K562 (cell line): ENCODE results near the gene CEBPB. TPM values are rescaled to one million over a fixed set of nuclear protein-coding genes. Genes with fewer than 3 reads are reported as not detected.

ENCODE experiments used
- FIP1L1 ChIP-seq: fragments of 200-400 bp; formaldehyde crosslinking; IDR thresholded peaks from 2 replicates; pipeline ENCODE4 v1.6.1; 2018; ENCODE audit warnings: mild to moderate bottlenecking, low read depth, low read length; ENCODE audit not compliant: poor library complexity, severe bottlenecking
- HMGN3 ChIP-seq: IDR thresholded peaks from 2 replicates; pipeline ENCODE4 v1.6.1; 2011; ENCODE audit warnings: borderline replicate concordance, low read depth, mild to moderate bottlenecking, mixed read lengths, low read length; ENCODE audit not compliant: insufficient read length; ENCODE audit errors: extremely low read depth
- KLF1 ChIP-seq: fragments of 450-650 bp; IDR thresholded peaks from 2 replicates; pipeline ENCODE4 v1.6.1; 2016; ENCODE audit warnings: missing genetic modification characterization, missing compliant biosample characterization
- MTA1 ChIP-seq: fragments of 450-650 bp; IDR thresholded peaks from 2 replicates; pipeline ENCODE4 v1.6.1; 2017; ENCODE audit warnings: borderline replicate concordance
- NCOA6 ChIP-seq: fragments of 450-650 bp; IDR thresholded peaks from 2 replicates; pipeline ENCODE4 v1.6.1; 2017; ENCODE audit warnings: mild to moderate bottlenecking
- PCBP2 ChIP-seq: fragments of 200-400 bp; formaldehyde crosslinking; IDR thresholded peaks from 2 replicates; pipeline ENCODE4 v1.6.1; 2018; ENCODE audit warnings: low read length, low read depth, mild to moderate bottlenecking, moderate library complexity; ENCODE audit not compliant: poor library complexity, severe bottlenecking
- RBM39 ChIP-seq: fragments of 200-400 bp; formaldehyde crosslinking; optimal IDR thresholded peaks from 2 replicates; pipeline ENCODE3; 2018; ENCODE audit warnings: low read depth, low read length
- SFPQ ChIP-seq: fragments of 200-400 bp; formaldehyde crosslinking; IDR thresholded peaks from 2 replicates; pipeline ENCODE4 v1.6.1; 2017; ENCODE audit warnings: mild to moderate bottlenecking, low read depth, low read length, moderate library complexity
- UBTF ChIP-seq, 2 experiments: IDR thresholded peaks; 2 replicates each; pipeline ENCODE4 v1.6.1; 2012; ENCODE audit warnings: improper control_type of control experiment in 2 of 2, low read depth in 2 of 2, low read length in 2 of 2, borderline replicate concordance in 1 of 2
- ZBTB26 ChIP-seq: fragments of 450-650 bp; formaldehyde crosslinking; IDR thresholded peaks from 2 replicates; pipeline ENCODE4 v1.4.0; 2022; ENCODE audit warnings: missing genetic modification characterization
- ZNF23 ChIP-seq: fragments of 250-450 bp; sonication (Bioruptor Pico); IDR thresholded peaks from 2 replicates; pipeline ENCODE4 v1.4.0; 2020; ENCODE audit warnings: mild to moderate bottlenecking
- ZNF407 ChIP-seq: fragments of 450-650 bp; IDR thresholded peaks from 2 replicates; pipeline ENCODE4 v1.6.1; 2016; ENCODE audit warnings: low read depth
- polyA plus RNA-seq, 8 experiments: library from polyadenylated mRNA; depleted of rRNA in 4 of 8; stranded (reverse) in 5 of 8; unstranded in 3 of 8; fragments of >200 nt; fragmentation: Nextera tagmentation in 2 of 8; fragmentation: Illumina TruSeq in 1 of 8; extraction: Ambion mirVana in 2 of 8; extraction: Trizol in 1 of 8; gene quantifications; 2 replicates each; pipeline versions ENCODE4 v1.2.1 to v1.2.3, GENCODE V29; 2011 to 2014; ENCODE audit warnings: inconsistent platforms in 1 of 8, missing spikeins in 1 of 8
- total RNA-seq, 7 experiments: library from RNA; depleted of rRNA in 6 of 7; stranded (reverse); fragments of >200 nt in 6 of 7; fragmentation: Illumina TruSeq in 2 of 7; extraction: Trizol in 2 of 7; gene quantifications; 2 replicates each; pipeline versions ENCODE4 v1.2.1 to v1.2.3, GENCODE V29; 2011 to 2021; ENCODE audit warnings: low replicate concordance in 1 of 7

The CEBPB gene
- total and polyA plus RNA-seq, 9 of the 15 experiments (the other 6 are each of a cell fraction or from before 2014, with no cell fraction given): 1.2 to 72.6 (median 7.8) TPM

GRCh38 chr20:50192364-50193198 lies 2.0 kb downstream of the CEBPB start (continued):
- TF ChIP-seq ZBTB26 (CRISPR knock-in tag) (no peak), RBM39 (no peak), MTA1 (no peak), KLF1 (tag) (no peak), FIP1L1 (no peak), NCOA6 (no peak), SFPQ (no peak), ZNF407 (no peak), PCBP2 (no peak), HMGN3 (no peak), UBTF (IDR thresholded peaks at IDR 0.05; ENCODE audit: borderline replicate concordance in 1 of 2, low read depth in 2 of 2, low read length in 2 of 2) (peak in 1 of 2 experiments; percentile 13; a peak in 1 of 4 replicates), ZNF23 (no peak)
